GM21717 (cell line): ENCODE results near the gene FAM131C.

Source experiments
- ATAC-seq: cut with Tn5 transposase; IDR thresholded peaks from one replicate; pipeline ENCODE4 v1.9.1; 2021; ENCODE audit warnings: mild to moderate bottlenecking, moderate library complexity; ENCODE audit not compliant: unreplicated experiment

The FAM131C gene

GRCh38 chr1:16017461-16018303 lies 55.8 kb downstream of the FAM131C start, which contains the start of gene HSPB7:
Gene HSPB7 (minus strand): TSS chr1:16018043. CDS start chr1:16017963, 80 bp downstream.
- ATAC-seq, result no peak

DNA sequence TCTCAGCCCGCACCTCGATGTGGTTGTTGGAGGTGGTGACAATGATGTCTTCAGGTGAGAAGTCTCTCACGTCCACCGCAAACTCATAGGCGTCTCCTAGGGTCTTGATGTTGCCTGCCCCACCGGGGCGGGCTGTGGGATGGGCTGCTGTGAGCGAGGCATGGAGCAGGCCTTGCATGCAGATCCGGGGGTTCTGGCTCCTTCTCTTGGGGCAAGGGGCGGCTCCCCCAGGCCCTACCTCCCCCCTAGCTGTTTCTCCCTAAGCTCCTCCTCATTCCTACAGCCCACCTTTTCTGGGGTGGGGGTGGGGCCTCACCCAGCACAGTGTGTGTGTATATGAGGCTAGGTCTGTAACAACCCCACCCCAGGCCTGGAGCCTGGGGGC lies 56.4 kb downstream of the FAM131C start:
- no peak for ATAC-seq

- no peak for ATAC-seq
Observed at GRCh38 chr1:16015960-16016901, 57.2 kb downstream of the FAM131C start.

- ATAC-seq, result no peak
Observed at GRCh38 chr1:16015491-16015890, 58.0 kb downstream of the FAM131C start.

DNA sequence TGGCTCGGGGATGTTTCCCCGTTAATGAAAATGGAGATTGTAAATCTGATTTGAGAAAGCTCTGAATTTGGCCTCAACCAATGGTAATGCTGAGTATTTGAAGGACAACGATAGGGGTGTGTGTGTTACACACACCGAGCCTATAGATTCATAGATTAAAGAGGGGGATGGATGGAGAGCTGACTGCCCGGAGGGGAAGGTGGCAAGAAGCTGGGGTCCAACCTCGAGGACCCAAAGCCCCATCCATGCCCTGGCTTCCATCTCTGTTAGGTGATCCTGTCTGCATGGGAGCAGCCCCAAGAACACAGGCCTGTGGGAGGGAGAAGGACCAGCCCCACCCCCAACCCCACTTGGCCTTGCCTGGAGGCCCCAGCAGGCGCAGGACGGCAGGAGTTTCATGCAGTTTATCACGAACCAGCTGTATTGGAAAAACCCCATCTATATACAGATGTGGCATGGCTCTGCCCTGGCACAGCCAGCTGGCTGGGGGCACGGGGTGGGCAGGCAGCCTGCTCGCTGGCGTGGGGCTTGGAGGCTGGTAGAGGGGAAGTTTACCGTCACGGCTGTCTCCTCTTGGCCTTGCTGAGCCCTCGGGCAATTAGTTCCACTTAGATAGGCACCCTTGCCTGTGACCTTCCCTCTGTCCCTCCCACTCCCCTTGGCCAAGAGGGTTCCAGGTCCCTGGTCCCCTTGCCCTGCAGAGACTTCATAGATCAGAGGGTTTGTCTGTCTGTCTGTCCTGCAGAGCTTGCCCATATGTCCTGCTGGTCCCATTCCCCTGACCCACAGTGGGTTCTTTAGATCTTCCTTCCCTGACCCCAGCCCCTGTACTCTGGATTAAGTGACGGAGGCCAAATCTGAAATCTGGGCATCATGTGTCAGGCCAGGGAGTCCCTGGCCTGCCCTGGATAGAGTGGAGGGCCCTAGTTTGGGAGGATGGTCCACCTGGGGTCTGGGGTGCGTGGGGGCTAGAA lies 58.7 kb downstream of the FAM131C start:
- ATAC-seq, result no peak

GRCh38 chr1:16013908-16014258 lies 59.6 kb downstream of the FAM131C start:
- ATAC-seq, result no peak

DNA sequence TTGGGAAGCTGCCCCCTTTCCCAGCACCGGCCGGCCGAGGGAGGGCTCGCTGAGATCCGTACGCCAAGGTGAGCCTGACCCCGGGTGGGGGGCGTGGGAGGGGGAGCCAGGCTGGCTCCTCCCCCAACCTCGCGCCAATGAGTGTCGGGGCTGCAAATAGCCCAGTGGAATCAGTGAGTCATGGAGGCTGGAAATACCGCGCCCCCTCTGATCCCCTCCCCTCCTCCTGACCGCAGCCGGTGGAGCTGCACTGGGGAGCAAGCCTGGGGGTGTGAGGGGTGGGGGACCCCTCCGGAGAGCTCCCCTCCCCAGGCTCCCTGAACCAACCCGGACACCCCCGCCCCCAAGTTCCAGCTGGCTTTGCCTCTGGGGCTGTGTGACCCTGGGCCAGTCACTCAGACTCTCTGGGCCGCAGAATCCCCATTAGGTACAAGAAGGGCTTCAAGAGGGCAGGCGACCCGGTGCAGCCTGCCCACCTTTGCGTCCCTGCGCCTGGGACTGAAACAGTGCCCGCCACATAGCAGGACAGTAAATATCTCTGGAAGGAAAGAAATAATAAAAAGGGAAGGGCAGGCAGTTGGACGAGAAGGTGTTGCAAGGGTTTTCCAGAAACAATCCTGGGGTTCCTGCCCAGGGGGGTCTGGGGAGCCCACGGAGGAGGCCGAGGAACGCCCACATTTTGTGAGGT lies 60.1 kb downstream of the FAM131C start:
- ATAC-seq, result no peak

DNA sequence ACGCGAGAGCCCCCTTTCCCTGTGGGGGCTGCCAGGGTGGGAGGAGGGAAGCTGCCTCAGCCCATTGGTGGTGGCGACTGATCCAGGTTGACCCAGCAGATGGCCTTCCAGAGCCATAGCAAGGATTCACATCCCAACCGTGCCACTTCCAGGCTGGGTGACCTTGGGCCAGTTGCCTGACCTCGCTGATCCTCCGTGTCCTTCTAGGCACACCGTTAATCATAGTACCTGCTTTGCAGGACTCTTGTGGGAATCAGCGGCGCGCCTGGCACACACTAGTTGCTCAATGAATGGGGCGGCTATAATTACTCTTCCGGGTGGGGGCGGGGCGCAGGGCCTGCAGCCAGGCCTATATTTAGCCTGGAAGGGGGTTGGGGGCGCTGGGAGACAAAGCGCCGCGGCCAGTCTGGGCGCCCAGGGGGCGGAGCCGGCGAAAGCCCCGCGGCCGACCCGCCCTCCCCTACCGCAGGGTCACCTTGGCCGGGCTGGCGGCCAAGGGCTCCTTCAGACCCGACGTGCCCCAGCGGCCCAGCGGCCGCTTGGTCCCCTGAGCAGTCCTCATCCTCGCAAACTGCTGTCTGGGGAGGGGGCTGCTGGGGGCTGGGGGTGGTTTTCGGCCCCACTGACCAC lies 60.7 kb downstream of the FAM131C start:
- no peak for ATAC-seq

GRCh38 chr1:16011936-16012589 lies 61.4 kb downstream of the FAM131C start:
- ATAC-seq, result no peak

- no peak for ATAC-seq
Observed at GRCh38 chr1:16010837-16011236, 62.6 kb downstream of the FAM131C start.

- ATAC-seq, result no peak
Observed at GRCh38 chr1:16009678-16010077, 63.8 kb downstream of the FAM131C start.

- no peak for ATAC-seq
Observed at GRCh38 chr1:16009030-16009460, 64.4 kb downstream of the FAM131C start.
